HL-60/S4 (cell line): Measurements from ENCODE around the gene RAD51AP2.
"Not testable (repeated sequence)": the region's sequence is repeated elsewhere in the genome, so short reads cannot be mapped to it uniquely, and the experiment has no call there.

Source experiments
- in situ Hi-C: fragments of 300-500 bp; cut with MboI; formaldehyde crosslinking; loops from 2 replicates; pipeline ENCODE4 v1.14.3; 2022; ENCODE audit warnings: low sequenced_read_pairs

The RAD51AP2 gene

GRCh38 chr2:17518212-17519154 lies at the start of gene RAD51AP2:
RAD51AP2 (minus strand) TSS chr2:17518440; CDS start chr2:17518415, 25 bp downstream.
- in situ Hi-C loops, result no loop called here

GRCh38 chr2:17565726-17566125 lies 47.5 kb upstream of the RAD51AP2 start:
- in situ Hi-C loops, result not testable (repeated sequence)

GRCh38 chr2:17558878-17559277 lies 40.6 kb upstream of the RAD51AP2 start:
- in situ Hi-C loops, result no loop called here

- in situ Hi-C loops, result no loop called here
Measured at GRCh38 chr2:17558053-17558452, 39.8 kb upstream of the RAD51AP2 start.

- in situ Hi-C loops, result no loop called here
Measured at GRCh38 chr2:17557596-17557995, 39.4 kb upstream of the RAD51AP2 start.

- in situ Hi-C loops, result no loop called here
Measured at GRCh38 chr2:17555150-17555549, 36.9 kb upstream of the RAD51AP2 start.

- in situ Hi-C loops, result no loop called here
Measured at GRCh38 chr2:17550907-17551306, 32.7 kb upstream of the RAD51AP2 start.

GRCh38 chr2:17547737-17548136 lies 29.5 kb upstream of the RAD51AP2 start:
- in situ Hi-C loops, result no loop called here

- in situ Hi-C loops, result no loop called here
Measured at GRCh38 chr2:17547237-17547636, 29.0 kb upstream of the RAD51AP2 start.

- in situ Hi-C loops, result no loop called here
Measured at GRCh38 chr2:17545680-17546613, 27.7 kb upstream of the RAD51AP2 start.

- in situ Hi-C loops, result no loop called here
Measured at GRCh38 chr2:17544256-17544655, 26.0 kb upstream of the RAD51AP2 start.

- in situ Hi-C loops, result no loop called here
Measured at GRCh38 chr2:17543848-17544247, 25.6 kb upstream of the RAD51AP2 start.

- in situ Hi-C loops, result no loop called here
Measured at GRCh38 chr2:17543131-17543660, 25.0 kb upstream of the RAD51AP2 start.

GRCh38 chr2:17542471-17542870 lies 24.2 kb upstream of the RAD51AP2 start:
- in situ Hi-C loops, result no loop called here

GRCh38 chr2:17541531-17541950 lies 23.3 kb upstream of the RAD51AP2 start:
- in situ Hi-C loops, result no loop called here

GRCh38 chr2:17540813-17541530 lies 22.7 kb upstream of the RAD51AP2 start:
- in situ Hi-C loops, result no loop called here

- in situ Hi-C loops, result no loop called here
Measured at GRCh38 chr2:17540093-17540812, 22.0 kb upstream of the RAD51AP2 start, which contains the start of gene VSNL1. VSNL1 (plus strand) TSS chr2:17540696; CDS start chr2:17592075, 51,379 bp downstream.

GRCh38 chr2:17539611-17540092 lies 21.4 kb upstream of the RAD51AP2 start:
- in situ Hi-C loops, result no loop called here

- in situ Hi-C loops, result no loop called here
Measured at GRCh38 chr2:17538844-17539554, 20.8 kb upstream of the RAD51AP2 start.
